IMR-90 (cell line): ENCODE results near the gene LYRM4.

Experiments used
- CTCF ChIP-seq: conservative IDR thresholded peaks from 2 replicates; pipeline ENCODE4 v1.5.1; 2012; ENCODE audit warnings: mild to moderate bottlenecking, low read depth, low read length, improper control_type of control experiment
- FOS ChIP-seq: fragments of 150-350 bp; IDR thresholded peaks from 2 replicates; pipeline ENCODE4 v1.6.1; 2016; ENCODE audit warnings: low read depth, low read length
- MAZ ChIP-seq: IDR thresholded peaks from 2 replicates; pipeline ENCODE4 v1.6.1; 2012; ENCODE audit warnings: low read depth, mild to moderate bottlenecking, low read length, improper control_type of control experiment, moderate library complexity, borderline replicate concordance
- MXI1 ChIP-seq: IDR thresholded peaks from 2 replicates; pipeline ENCODE4 v1.6.1; 2012; ENCODE audit warnings: low read depth, mild to moderate bottlenecking, low read length, moderate library complexity, borderline replicate concordance
- POLR2A ChIP-seq: IDR thresholded peaks from 2 replicates; pipeline ENCODE4 v1.6.1; 2012; ENCODE audit warnings: mild to moderate bottlenecking, low read depth, low read length
- RAD21 ChIP-seq: IDR thresholded peaks from 2 replicates; pipeline ENCODE4 v1.6.1; 2012; ENCODE audit warnings: low read length, improper control_type of control experiment
- RCOR1 ChIP-seq: IDR thresholded peaks from 2 replicates; pipeline ENCODE4 v1.6.1; 2012; ENCODE audit warnings: mild to moderate bottlenecking, low read length, improper control_type of control experiment; ENCODE audit not compliant: insufficient replicate concordance
- RFX5 ChIP-seq: IDR thresholded peaks from 2 replicates; pipeline ENCODE4 v1.8.0; 2012; ENCODE audit warnings: low read depth, mild to moderate bottlenecking, low read length, moderate library complexity
- SMC3 ChIP-seq: fragments of 150-350 bp; IDR thresholded peaks from 2 replicates; pipeline ENCODE4 v1.6.1; 2016; ENCODE audit warnings: low read depth, mild to moderate bottlenecking, antibody characterized with exemption, low read length, moderate library complexity
- USF2 ChIP-seq: fragments of 150-350 bp; IDR thresholded peaks from 2 replicates; pipeline ENCODE4 v1.6.1; 2017; ENCODE audit warnings: mild to moderate bottlenecking, antibody characterized with exemption, low read length, low read depth

GRCh38 chr6:5119090-5119951, 141.4 kb downstream of the LYRM4 start:
- TF ChIP-seq CTCF (no peak), SMC3 (no peak), POLR2A (no peak), USF2 (no peak), MAZ (no peak), RFX5 (no peak), RAD21 (no peak), RCOR1 (no peak), FOS (no peak), MXI1 (no peak)
